Smooth muscle cell (in vitro differentiated cells): ENCODE data around the gene ALS2. TPM values are rescaled to one million over a fixed set of nuclear protein-coding genes. Genes with fewer than 3 reads are reported as not detected.
"Not testable (repeated sequence)": the region's sequence is repeated elsewhere in the genome, so short reads cannot be mapped to it uniquely, and the experiment has no call there.

Source experiments
- DNase-seq: peaks from one replicate; lab custom pipeline; 2025; ENCODE audit not compliant: unreplicated experiment; lab: John Stamatoyannopoulos, UW
- H2AFZ ChIP-seq: fragments of 200-600 bp; sonication (generic); 2 replicates; pipeline ENCODE4 v1.6.0; 2016; ENCODE audit warnings: antibody characterized with exemption, low read depth, mild to moderate bottlenecking
- H3F3A ChIP-seq: fragments of 200-600 bp; sonication (generic); 2 replicates; pipeline ENCODE4 v1.6.0; 2017; ENCODE audit warnings: antibody characterized with exemption, low read depth
- H3K27ac ChIP-seq: fragments of 200-600 bp; sonication (generic); 2 replicates; pipeline ENCODE4 v1.5.1; 2016; ENCODE audit warnings: low read depth, mild to moderate bottlenecking
- H3K27me3 ChIP-seq: fragments of 200-600 bp; sonication (generic); 2 replicates; pipeline ENCODE4 v1.6.1; 2016; ENCODE audit warnings: low read depth, mild to moderate bottlenecking
- H3K36me3 ChIP-seq: fragments of 200-600 bp; sonication (generic); 2 replicates; pipeline ENCODE4 v1.5.1; 2016; ENCODE audit warnings: low read depth
- H3K4me1 ChIP-seq: fragments of 200-600 bp; sonication (generic); 2 replicates; pipeline ENCODE4 v1.5.1; 2016; ENCODE audit warnings: low read depth
- H3K4me2 ChIP-seq: fragments of 200-600 bp; sonication (generic); 2 replicates; pipeline ENCODE4 v1.6.0; 2016; ENCODE audit warnings: mild to moderate bottlenecking
- H3K4me3 ChIP-seq: fragments of 200-600 bp; sonication (generic); 2 replicates; pipeline ENCODE4 v1.5.1; 2016; ENCODE audit warnings: mild to moderate bottlenecking
- H3K79me2 ChIP-seq: fragments of 200-600 bp; sonication (generic); 2 replicates; pipeline ENCODE4 v1.6.0; 2016; ENCODE audit warnings: low read depth, mild to moderate bottlenecking
- H3K9ac ChIP-seq: fragments of 200-600 bp; sonication (generic); 2 replicates; pipeline ENCODE4 v1.6.0; 2016; ENCODE audit warnings: low read depth
- H3K9me3 ChIP-seq: fragments of 200-600 bp; sonication (generic); replicated peaks from 2 replicates; pipeline ENCODE4 v1.5.1; 2016; ENCODE audit warnings: low read depth
- H4K20me1 ChIP-seq: fragments of 200-600 bp; sonication (generic); 2 replicates; pipeline ENCODE4 v1.6.0; 2016; ENCODE audit warnings: low read depth
- WGBS: methylation state at CpG from one replicate; pipeline ENCODE4 v1.1.7; 2016; ENCODE audit warnings: low lambda C conversion rate; 5-methylcytosine and 5-hydroxymethylcytosine counted together
- polyA plus RNA-seq: library from polyadenylated mRNA; unstranded; fragments of >200 nt; fragmentation: Nextera tagmentation; extraction: Ambion mirVana; gene quantifications from 2 replicates; pipeline ENCODE4 v1.2.1, GENCODE V29; 2016
- total RNA-seq: library from RNA; depleted of rRNA; stranded (reverse); fragments of >200 nt; gene quantifications from 2 replicates; pipeline ENCODE4 v1.2.3, GENCODE V29; 2014
- TF ChIP-seq, protein P1 (sequence below): fragments of 200-600 bp; sonication (generic); IDR thresholded peaks from 2 replicates; pipeline ENCODE4 v1.5.1; 2017; ENCODE audit warnings: borderline replicate concordance, mild to moderate bottlenecking, antibody characterized with exemption; ENCODE audit not compliant: insufficient read depth, poor library complexity, severe bottlenecking

Gene ALS2
- total and polyA plus RNA-seq, 2 experiments from 2014 or later: 11.0 to 24.4 TPM

GRCh38 chr2:201675454-201675853 lies 105.3 kb downstream of the ALS2 start:
- peaks cover 3% of the 10 kb centered on the region for H3K4me1 ChIP-seq
- no peaks in the 10 kb centered on the region for H3K27me3 ChIP-seq
- H3K36me3 ChIP-seq: no peaks in the 10 kb centered on the region
- H3K27ac ChIP-seq: no peak overlapping the region
- no peak overlapping the region for H2AFZ ChIP-seq
- no peaks in the 10 kb centered on the region for H3K79me2 ChIP-seq
- H3F3A ChIP-seq: no peaks in the 10 kb centered on the region
- H4K20me1 ChIP-seq: no peaks in the 10 kb centered on the region
- H3K4me3 ChIP-seq: no peak overlapping the region
- no peak overlapping the region for H3K4me2 ChIP-seq
- H3K9ac ChIP-seq: no peak overlapping the region
- TF ChIP-seq, protein P1, sequence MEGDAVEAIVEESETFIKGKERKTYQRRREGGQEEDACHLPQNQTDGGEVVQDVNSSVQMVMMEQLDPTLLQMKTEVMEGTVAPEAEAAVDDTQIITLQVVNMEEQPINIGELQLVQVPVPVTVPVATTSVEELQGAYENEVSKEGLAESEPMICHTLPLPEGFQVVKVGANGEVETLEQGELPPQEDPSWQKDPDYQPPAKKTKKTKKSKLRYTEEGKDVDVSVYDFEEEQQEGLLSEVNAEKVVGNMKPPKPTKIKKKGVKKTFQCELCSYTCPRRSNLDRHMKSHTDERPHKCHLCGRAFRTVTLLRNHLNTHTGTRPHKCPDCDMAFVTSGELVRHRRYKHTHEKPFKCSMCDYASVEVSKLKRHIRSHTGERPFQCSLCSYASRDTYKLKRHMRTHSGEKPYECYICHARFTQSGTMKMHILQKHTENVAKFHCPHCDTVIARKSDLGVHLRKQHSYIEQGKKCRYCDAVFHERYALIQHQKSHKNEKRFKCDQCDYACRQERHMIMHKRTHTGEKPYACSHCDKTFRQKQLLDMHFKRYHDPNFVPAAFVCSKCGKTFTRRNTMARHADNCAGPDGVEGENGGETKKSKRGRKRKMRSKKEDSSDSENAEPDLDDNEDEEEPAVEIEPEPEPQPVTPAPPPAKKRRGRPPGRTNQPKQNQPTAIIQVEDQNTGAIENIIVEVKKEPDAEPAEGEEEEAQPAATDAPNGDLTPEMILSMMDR: no peak
- H3K9me3 ChIP-seq: no peaks in the 10 kb centered on the region
- 72% methylated on average over 4 of the region's 4 CpGs for WGBS
- DNase-seq: no peak

- TF ChIP-seq, protein P1: no peak
- H3K9me3 ChIP-seq: no peaks in the 10 kb centered on the region
- H3K9ac ChIP-seq: no peak overlapping the region
- no peak overlapping the region for H3K4me3 ChIP-seq
- no peak overlapping the region for H3K27ac ChIP-seq
- no peak for DNase-seq
- 91% methylated on average over 3 of the region's 3 CpGs for WGBS
- no peaks in the 10 kb centered on the region for H4K20me1 ChIP-seq
- H3K27me3 ChIP-seq: no peaks in the 10 kb centered on the region
- no peaks in the 10 kb centered on the region for H3K79me2 ChIP-seq
- no peaks in the 10 kb centered on the region for H3F3A ChIP-seq
- H2AFZ ChIP-seq: no peak overlapping the region
- peaks cover 3% of the 10 kb centered on the region for H3K4me1 ChIP-seq
- H3K4me2 ChIP-seq: no peak overlapping the region
- H3K36me3 ChIP-seq: no peaks in the 10 kb centered on the region
These were observed 105.9 kb downstream of the ALS2 start for GRCh38 chr2:201674794-201675193.

DNA sequence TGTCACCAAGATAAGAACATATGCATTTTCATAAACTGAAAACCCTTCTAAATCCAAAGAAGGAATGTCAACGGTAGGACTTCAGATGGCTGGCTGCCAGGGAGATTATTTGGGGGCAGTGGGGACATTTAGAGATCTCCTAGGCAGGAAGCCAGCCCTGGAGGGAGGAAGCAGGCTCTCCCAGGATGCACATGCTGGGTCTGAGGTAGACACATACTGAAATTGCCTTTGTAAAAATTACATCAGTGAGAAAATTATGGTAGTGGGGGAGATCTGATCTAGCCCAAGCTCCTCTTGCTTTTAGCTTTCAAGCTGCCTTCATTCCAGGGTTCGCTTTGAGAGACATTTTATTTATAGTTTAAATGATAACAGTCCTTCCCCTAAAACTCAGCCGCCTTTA lies 106.4 kb downstream of the ALS2 start:
- H3K4me1 ChIP-seq: peaks cover 3% of the 10 kb centered on the region
- no peak overlapping the region for H3K9ac ChIP-seq
- TF ChIP-seq, protein P1: no peak
- no peak overlapping the region for H2AFZ ChIP-seq
- no peak overlapping the region for H3K4me3 ChIP-seq
- H3K27ac ChIP-seq: no peak overlapping the region
- no peaks in the 10 kb centered on the region for H4K20me1 ChIP-seq
- DNase-seq: no peak
- H3F3A ChIP-seq: no peaks in the 10 kb centered on the region
- H3K9me3 ChIP-seq: no peaks in the 10 kb centered on the region
- 59% methylated on average over 3 of the region's 3 CpGs for WGBS
- H3K36me3 ChIP-seq: no peaks in the 10 kb centered on the region
- no peaks in the 10 kb centered on the region for H3K27me3 ChIP-seq
- H3K79me2 ChIP-seq: no peaks in the 10 kb centered on the region
- H3K4me2 ChIP-seq: no peak overlapping the region

DNA sequence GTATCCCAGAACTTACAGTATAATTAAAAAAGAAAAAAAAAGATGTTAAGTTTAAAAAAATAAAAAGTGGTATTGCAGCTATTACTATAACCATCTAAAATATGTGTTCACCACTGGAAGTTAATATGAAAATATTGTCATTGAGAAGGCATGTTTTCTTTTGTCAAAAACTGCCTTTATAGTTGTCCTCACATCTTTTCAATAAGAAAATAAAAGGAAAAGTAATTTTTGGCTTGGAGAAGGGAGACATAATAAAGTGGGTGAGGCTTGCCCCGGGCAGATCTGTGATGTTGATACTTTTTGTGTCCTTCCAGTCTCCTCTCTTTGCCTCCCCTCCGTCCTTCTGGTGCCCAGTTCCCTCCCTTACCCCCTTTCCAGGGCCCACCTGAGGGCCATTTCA lies 107.2 kb downstream of the ALS2 start:
- TF ChIP-seq, protein P1: no peak
- Histone ChIP-seq H3K4me1 (peaks cover 2% of the 10 kb centered on the region), H2AFZ (no peak overlapping the region), H3K4me2 (no peak overlapping the region), H3K79me2 (no peaks in the 10 kb centered on the region), H3K27me3 (no peaks in the 10 kb centered on the region), H3K9ac (no peak overlapping the region), H3K36me3 (no peaks in the 10 kb centered on the region), H3F3A (no peaks in the 10 kb centered on the region), H3K9me3 (no peaks in the 10 kb centered on the region), H4K20me1 (no peaks in the 10 kb centered on the region), H3K27ac (no peak overlapping the region), H3K4me3 (no peak overlapping the region)
- WGBS: 100% methylated on average over 2 of the region's 2 CpGs
- DNase-seq: no peak

- H3K27ac ChIP-seq, H3K36me3 ChIP-seq, H4K20me1 ChIP-seq, H3K9ac ChIP-seq, H3K79me2 ChIP-seq, H3K4me3 ChIP-seq, H2AFZ ChIP-seq, H3F3A ChIP-seq, H3K4me2 ChIP-seq, H3K4me1 ChIP-seq, DNase-seq, H3K9me3 ChIP-seq, H3K27me3 ChIP-seq: not testable (repeated sequence)
- WGBS: 71% methylated on average over 4 of the region's 4 CpGs
These were observed 109.5 kb downstream of the ALS2 start for GRCh38 chr2:201671205-201671604.
